ENCODE measurements around the gene PEBP1.

The PEBP1 gene

GRCh38 chr12:118136559-118137003 is 657 bp downstream of the PEBP1 start:
- peak in 2 of 3 experiments; percentile 12 to 26 for DNase-seq (ENCODE audit: low read depth in 3 of 3)

DNA sequence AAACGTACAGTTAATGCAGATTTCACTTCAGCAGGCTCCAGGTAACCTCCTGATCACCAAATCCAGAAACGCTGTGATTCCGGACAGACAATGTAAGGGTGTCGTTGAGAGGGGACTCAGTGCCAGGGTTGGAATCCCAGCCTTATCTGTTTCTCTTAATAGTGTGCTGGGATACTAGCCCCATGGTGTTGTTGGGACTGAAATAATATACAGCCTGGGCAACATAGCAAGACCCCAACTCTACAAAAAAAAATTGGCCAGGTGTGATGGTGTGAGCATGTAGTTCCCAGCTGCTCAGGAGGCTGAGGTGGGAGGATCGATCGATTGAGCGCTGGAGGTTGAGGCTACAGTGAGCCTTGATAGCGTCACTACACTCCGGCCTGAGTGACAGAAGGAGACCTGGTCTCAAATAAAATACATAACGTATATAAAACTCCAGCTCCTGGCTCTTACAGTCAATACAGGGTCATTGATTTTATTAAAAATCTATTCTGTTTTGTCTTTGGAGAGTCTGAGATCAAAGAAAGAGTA is 1.3 kb downstream of the PEBP1 start:
- no peak for DNase-seq (ENCODE audit: low read depth in 3 of 3)

- DNase-seq (ENCODE audit: low read depth in 3 of 3), result no peak
These were observed 4.9 kb downstream of the PEBP1 start for GRCh38 chr12:118140825-118141224.

DNA sequence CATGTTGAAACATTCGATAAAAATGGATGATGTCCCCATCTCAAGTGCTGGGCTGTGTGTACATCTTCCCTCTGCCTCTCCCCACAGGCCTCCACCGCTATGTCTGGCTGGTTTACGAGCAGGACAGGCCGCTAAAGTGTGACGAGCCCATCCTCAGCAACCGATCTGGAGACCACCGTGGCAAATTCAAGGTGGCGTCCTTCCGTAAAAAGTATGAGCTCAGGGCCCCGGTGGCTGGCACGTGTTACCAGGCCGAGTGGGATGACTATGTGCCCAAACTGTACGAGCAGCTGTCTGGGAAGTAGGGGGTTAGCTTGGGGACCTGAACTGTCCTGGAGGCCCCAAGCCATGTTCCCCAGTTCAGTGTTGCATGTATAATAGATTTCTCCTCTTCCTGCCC is 8.6 kb downstream of the PEBP1 start:
- no peak for DNase-seq (ENCODE audit: low read depth in 3 of 3)

GRCh38 chr12:118145113-118145797 is 9.3 kb downstream of the PEBP1 start:
- DNase-seq (ENCODE audit: low read depth in 3 of 3), result no peak

DNA sequence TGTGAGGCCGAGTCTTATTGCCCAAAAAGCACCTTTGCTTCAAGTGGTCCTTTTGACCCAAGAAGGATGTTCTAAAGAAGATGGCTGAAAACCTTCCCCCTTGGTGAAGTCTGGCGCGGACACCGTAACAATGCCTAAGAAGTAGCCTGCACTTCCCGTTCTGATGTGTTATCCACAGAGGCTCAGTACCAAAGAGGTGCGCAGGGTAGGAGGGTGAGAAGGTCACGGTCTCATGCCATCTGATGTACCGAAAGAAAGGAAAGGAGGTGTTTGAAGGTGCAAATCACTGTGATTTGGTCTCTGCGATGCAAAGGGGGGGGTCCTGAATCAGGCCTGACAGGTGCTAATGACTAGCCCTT is 9.9 kb downstream of the PEBP1 start:
- DNase-seq (ENCODE audit: low read depth in 3 of 3), result no peak

DNA sequence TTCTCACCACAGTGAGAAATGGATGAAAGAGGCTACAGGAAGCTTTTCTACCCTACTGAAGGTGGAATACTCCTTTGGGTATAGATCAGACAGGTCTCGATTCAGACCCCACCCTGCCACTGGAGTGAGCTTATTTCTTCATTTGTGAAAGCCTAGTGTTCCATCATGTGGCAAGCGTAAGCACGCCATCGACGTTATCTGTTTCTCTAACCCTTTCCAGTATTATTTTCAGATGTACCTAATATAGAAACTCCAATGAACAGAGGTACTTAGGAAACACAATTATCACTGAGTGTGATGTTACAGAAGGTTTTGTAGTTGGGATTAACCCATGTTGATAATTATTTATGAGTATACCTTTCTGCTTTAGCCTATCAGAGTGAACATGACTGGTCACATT is 12.4 kb downstream of the PEBP1 start:
- no peak for DNase-seq (ENCODE audit: low read depth in 3 of 3)

- no peak for DNase-seq (ENCODE audit: low read depth in 3 of 3)
These were observed 14.7 kb downstream of the PEBP1 start for GRCh38 chr12:118150625-118151024.

DNA sequence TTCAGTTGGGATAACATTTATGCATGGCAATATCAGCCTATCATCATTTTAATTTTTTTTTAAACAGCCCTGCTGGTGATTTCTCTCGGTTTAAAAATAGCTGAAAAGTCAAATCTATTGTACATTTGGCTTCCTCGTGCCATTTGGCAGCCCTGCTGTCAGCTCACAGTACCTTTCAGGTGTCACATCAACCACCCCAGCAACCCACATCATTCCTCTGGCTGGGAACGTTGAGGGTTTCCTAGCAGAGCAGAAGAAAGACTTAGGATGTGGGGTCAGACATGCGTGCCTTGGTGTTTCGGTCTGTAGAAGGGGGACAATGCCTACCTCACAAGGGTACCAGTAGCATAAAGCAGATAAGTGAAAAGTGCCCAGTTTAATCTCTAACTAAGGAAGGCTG is 15.8 kb downstream of the PEBP1 start:
- DNase-seq (ENCODE audit: low read depth in 3 of 3), result no peak

- no peak for DNase-seq (ENCODE audit: low read depth in 3 of 3)
These were observed 24.6 kb downstream of the PEBP1 start for GRCh38 chr12:118160536-118160935.

- no peak for DNase-seq (ENCODE audit: low read depth in 3 of 3)
These were observed 29.0 kb downstream of the PEBP1 start for GRCh38 chr12:118164798-118165486.

GRCh38 chr12:118166946-118167345 is 31.0 kb downstream of the PEBP1 start:
- no peak for DNase-seq (ENCODE audit: low read depth in 3 of 3)

DNA sequence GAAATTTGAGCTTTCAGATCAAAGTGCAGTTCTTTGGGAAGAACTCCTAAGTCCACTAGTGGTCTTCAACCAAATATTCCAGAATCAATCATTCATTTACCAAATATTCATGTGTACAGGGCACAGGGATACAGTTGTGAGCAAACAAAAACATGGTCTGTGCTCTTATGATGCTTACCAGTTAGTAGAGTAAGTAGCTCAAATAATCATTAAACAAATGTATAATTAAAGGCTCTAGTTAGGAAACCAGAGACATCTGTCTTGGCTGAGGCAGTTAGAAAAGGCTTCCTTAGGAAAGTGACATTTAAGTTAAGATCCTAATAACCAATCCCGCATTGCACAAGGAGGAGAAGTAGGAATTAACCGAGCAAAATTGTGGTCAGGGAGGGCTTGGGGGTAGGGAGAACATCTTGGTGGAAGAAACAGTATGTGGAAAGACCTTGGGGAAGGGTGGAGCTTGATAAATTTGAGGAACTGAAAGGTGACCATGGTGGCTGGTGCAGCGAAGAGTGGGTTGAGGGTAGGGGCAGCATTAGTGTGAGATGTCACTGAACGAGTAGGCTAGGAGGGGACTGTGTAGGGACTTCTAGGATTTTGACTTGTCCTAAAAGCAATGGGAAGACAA is 40.0 kb downstream of the PEBP1 start:
- no peak for DNase-seq (ENCODE audit: low read depth in 3 of 3)

GRCh38 chr12:118183155-118183554 is 47.2 kb downstream of the PEBP1 start:
- DNase-seq (ENCODE audit: low read depth in 3 of 3), result no peak

DNA sequence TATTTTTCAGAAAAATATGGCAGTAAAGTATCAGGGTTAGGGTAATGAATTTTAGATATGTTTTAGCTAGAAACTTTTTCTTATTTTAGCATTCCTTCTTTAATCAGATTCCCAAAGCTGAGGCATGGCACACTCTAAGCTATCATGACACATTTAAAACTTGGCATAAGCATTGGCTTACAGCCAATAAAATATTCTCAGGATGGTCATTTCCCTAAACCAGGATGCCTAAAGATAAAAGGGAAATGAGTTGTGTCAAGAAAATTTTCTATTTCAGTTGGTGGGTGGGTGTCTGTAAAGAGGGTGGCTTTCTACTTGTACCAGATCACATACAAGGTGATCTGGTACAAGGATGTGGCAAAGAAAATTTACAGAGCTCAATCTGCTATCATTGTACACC is 47.8 kb downstream of the PEBP1 start:
- no peak for DNase-seq (ENCODE audit: low read depth in 3 of 3)

DNA sequence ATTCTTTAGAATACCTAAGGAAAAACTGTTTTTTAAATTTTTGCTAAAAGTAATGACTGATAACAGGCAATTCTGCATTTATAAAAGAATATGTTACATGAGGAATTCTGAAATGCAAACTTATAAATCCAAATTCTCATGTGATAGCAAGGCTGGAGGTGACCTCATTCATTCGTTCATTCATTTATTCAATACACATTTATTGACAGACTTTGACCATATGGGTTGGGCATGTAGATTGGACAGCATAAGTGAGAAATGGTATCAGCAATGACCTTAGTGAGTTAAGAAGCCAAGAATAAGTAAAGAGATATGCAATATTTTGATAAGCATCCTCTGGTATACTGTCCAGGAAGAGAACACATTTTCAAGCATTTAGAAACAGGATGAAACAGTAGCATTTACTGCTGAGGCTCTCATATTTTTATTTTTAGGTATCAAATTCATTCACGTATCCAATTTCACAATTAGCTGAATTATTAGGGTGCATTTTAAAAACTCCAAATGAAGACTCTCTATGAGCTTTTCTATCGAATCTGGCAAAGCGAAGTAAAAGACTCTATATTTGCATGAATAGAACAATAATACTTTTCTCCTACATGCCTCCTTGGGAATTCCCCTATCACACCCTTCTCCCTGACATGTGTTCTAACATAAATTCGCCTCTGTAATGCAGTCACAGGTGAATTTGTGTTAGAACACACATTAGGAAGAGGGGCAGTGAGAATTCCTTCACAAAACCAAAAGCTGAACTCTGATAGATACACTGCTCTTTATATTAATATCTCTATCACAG is 49.9 kb downstream of the PEBP1 start:
- DNase-seq (ENCODE audit: low read depth in 3 of 3), result no peak

DNA sequence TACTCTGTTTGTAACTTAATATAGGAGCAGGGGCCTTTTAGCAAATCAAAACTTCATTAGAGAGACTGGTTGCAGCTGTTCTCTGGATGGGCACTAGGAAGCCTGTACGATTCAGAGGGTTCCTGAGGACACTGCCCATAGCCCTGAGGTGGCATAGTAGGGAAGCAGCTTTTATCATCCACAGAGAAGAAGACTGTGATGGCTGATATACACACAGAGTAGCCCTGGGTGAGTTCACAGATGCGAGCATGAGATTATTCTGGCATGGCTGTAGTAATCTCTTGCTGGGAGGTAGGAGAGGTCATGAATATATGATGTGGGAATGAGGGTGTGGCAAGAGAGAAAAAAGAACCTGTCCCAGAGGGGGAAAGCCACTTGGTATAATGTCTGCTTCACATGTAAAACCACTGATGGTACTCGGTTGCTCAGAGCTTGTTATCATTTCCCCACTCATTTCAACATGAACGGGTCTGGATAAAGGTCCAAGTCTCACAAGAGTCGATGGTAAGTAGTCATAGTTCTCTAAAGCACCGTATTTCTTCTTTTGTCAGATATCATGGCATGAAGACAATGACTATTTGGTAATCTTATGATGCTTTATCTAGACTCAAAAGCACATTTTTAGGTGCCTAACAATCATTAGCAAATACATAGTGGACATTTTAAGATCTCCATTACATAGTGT is 52.0 kb downstream of the PEBP1 start:
- DNase-seq (ENCODE audit: low read depth in 3 of 3), result no peak

DNA sequence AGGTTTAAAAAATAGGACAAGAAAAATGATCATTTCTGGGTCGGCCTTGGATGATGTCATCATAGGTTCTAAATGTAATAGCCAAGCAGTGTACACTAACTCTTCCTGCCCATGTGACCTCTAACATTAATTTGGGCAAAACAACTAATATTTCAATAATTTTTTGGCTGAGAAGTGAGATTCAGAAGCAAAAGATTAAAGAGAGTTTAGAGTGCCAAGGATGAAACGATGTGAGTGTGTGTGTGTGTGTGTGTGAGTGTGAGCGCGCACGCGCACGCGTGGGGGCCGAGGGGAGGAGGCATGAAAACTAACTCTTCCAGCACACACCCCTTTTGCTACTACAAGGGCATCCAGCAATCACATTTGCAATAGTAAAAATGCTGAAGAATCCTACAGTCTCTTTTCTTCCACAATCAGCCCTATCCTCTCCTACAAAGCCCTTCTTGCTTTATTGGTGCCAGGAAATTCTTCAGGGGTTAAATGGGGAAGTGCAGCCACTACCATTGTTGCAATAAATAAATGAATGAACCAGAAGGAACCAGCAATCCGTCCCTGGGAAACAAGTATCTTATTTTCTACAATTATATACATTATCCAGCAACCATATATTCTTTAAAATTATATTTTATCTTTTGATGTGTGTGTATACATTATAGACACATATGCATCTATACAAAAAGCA is 52.9 kb downstream of the PEBP1 start:
- no peak for DNase-seq (ENCODE audit: low read depth in 3 of 3)

DNA sequence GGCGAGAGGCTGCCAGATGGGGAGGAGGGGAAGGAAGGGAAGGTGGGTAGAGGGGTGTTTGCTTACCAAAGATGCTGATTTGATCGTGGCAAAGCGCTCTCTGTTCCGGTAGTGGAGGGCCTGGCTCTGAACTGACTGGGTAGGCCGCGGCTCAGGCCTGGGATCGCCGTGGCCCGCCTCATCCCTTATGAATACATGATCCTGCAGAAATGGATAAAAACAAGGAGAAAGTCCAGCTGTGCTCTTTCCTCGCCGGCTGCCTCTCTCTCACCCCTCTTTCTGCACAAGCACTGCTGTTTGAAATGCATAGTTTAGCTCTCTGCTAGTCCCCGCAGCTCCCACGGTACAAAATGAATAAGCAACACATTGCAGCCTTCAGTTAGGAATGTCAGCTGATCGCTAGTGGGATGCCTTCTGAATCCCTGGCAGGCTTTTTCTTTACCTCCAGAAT is 53.8 kb downstream of the PEBP1 start:
- DNase-seq (ENCODE audit: low read depth in 3 of 3), result no peak

DNA sequence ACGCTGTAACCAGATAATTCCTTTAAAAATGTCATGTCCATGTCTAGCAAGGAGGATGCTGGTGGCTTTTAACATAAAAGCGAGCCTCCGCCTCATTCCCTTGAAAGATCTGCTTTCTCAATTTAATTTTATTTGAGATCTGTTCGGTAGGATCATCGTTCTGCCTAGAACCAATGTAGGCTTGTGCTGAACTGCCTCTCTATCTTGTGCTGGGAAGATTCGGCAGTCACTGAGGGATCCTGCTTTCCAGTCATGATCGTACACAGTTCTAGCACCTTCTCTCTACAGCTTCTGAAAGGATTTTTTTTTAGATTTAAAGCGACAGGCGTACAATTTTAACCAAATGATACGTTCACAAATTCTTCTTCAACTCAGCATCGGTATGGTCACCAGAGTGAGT is 54.3 kb downstream of the PEBP1 start:
- DNase-seq (ENCODE audit: low read depth in 3 of 3), result no peak

DNA sequence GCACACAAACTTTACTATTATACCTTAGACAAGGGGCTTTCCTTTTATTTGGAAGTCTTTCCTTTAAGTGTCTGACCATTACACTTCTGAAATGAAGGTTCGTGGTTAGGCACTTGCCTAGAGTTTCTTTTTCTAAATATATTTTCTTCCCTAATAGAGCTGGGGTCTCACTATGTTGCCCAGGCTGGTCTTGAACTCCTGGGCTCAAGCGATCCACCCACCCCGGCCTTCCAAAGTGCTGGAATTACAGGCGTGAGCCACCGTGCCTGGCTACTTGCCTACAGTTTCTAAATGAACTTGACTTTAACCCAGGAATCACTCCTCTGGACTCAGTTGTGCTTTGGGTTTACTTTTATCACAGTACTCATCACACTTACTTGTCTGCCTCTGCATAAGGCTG is 57.6 kb downstream of the PEBP1 start:
- DNase-seq (ENCODE audit: low read depth in 3 of 3), result no peak
